ENCODE results near the gene FABP3.
A peak's percentile ranks its signal among the peaks of the same experiment; 100 is the strongest.

Gene FABP3

GRCh38 chr1:31373056-31373896 lies at the start of gene FABP3:
Gene FABP3 (minus strand): TSS chr1:31373076. CDS start chr1:31373014, 62 bp downstream.
- DNase-seq: peak; percentile 8
- Mint-ChIP-seq H3K4me1 (peaks cover 22 to 30% of the 10 kb centered on the region in 2 donors), H3K27me3 (peaks cover 8 to 23% of the 10 kb centered on the region in 2 donors)

GRCh38 chr1:31421371-31422040 lies 48.6 kb upstream of the FABP3 start:
- no peak overlapping the region for H3K27ac Mint-ChIP-seq
- H3K36me3 Mint-ChIP-seq: no peaks in the 10 kb centered on the region
- peaks cover 7 to 8% of the 10 kb centered on the region in 2 donors for H3K27me3 Mint-ChIP-seq
- no peak for DNase-seq
- no peak for ATAC-seq (replicated peaks)
- peaks cover 26 to 37% of the 10 kb centered on the region in 2 donors for H3K4me1 Mint-ChIP-seq
- no peak overlapping the region for H3K4me3 Mint-ChIP-seq
- no peaks in the 10 kb centered on the region for H3K9me3 Mint-ChIP-seq

More at GRCh38 chr1:31373056-31373896, at the start of gene FABP3:
- peak; percentile 72 to 78 for ATAC-seq (replicated peaks)
- peak within 1 kb of the TSS; percentile 87 to 89 for H3K4me3 Mint-ChIP-seq
- peaks cover 9 to 14% of the 10 kb centered on the region in 2 donors for H3K36me3 Mint-ChIP-seq
- H3K27ac Mint-ChIP-seq: peak within 1 kb of the TSS; percentile 86
- no peaks in the 10 kb centered on the region for H3K9me3 Mint-ChIP-seq

DNA sequence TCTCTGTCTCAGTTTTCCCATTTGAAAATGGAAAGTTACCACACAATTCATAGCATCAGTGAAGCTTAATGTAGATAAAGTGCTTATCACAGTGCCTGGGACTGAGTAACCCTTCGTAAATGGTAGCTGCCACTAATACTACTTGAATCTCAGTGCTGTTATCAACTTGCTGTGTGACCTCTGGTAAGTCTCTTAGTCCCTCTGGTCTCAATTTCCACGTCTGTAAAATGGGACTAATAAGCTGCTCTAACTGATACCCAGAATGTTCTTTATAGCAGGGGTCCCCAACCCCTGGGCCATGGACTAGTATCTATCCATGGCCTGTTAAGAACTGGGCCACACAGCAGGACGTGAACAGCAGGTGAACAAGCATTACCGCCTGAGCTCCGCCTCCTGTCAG lies 47.8 kb upstream of the FABP3 start:
- Mint-ChIP-seq H3K36me3 (no peaks in the 10 kb centered on the region), H3K4me3 (no peak overlapping the region), H3K4me1 (peaks cover 25 to 35% of the 10 kb centered on the region in 2 donors), H3K27ac (no peak overlapping the region), H3K9me3 (no peaks in the 10 kb centered on the region), H3K27me3 (peaks cover 9 to 15% of the 10 kb centered on the region in 2 donors)
- ATAC-seq (replicated peaks) (no peak), DNase-seq (no peak)

- Mint-ChIP-seq H3K4me1 (peaks cover 19 to 20% of the 10 kb centered on the region in 2 donors), H3K4me3 (no peak overlapping the region), H3K27me3 (peaks cover 27 to 33% of the 10 kb centered on the region in 2 donors), H3K27ac (no peak overlapping the region), H3K36me3 (no peaks in the 10 kb centered on the region), H3K9me3 (no peaks in the 10 kb centered on the region)
- ATAC-seq (replicated peaks): no peak
- no peak for DNase-seq
Observed at GRCh38 chr1:31418626-31419323, 45.9 kb upstream of the FABP3 start.

- no peaks in the 10 kb centered on the region for H3K36me3 Mint-ChIP-seq
- DNase-seq (no peak), ATAC-seq (replicated peaks) (no peak)
- peaks cover 35 to 43% of the 10 kb centered on the region in 2 donors for H3K27me3 Mint-ChIP-seq
- no peak overlapping the region for H3K27ac Mint-ChIP-seq
- no peaks in the 10 kb centered on the region for H3K9me3 Mint-ChIP-seq
- H3K4me1 Mint-ChIP-seq: peaks cover 9 to 12% of the 10 kb centered on the region in 2 donors
- no peak overlapping the region for H3K4me3 Mint-ChIP-seq
Observed at GRCh38 chr1:31417148-31417547, 44.3 kb upstream of the FABP3 start.

- no peak overlapping the region for H3K27ac Mint-ChIP-seq
- no peaks in the 10 kb centered on the region for H3K9me3 Mint-ChIP-seq
- no peak overlapping the region for H3K4me3 Mint-ChIP-seq
- peaks cover 12 to 14% of the 10 kb centered on the region in 2 donors for H3K4me1 Mint-ChIP-seq
- ATAC-seq (replicated peaks): no peak
- H3K36me3 Mint-ChIP-seq: no peaks in the 10 kb centered on the region
- no peak for DNase-seq
- peaks cover 41 to 52% of the 10 kb centered on the region in 2 donors for H3K27me3 Mint-ChIP-seq
Observed at GRCh38 chr1:31416101-31416736, 43.3 kb upstream of the FABP3 start.

DNA sequence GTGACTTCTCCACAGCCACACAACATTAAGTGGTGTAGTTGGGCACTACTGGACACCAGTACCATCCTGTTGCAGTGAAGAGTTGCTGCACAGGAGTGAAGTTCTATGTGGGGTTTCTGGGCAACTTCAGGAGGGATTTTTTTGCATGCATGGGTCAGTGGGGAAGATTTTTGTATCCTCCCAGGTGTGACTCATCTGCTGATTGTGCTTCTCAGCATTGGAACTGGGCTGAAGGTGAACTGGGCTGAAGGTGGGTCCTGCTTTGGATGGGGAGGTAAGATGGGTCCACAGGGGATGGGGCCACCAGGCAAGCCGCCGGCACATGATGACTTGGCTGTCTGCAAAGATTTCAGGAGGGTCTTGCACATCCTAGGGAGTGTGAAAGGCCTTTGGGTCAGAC lies 42.8 kb upstream of the FABP3 start:
- Mint-ChIP-seq H3K4me1 (peaks cover 12 to 14% of the 10 kb centered on the region in 2 donors), H3K27ac (no peak overlapping the region), H3K9me3 (no peaks in the 10 kb centered on the region), H3K27me3 (peaks cover 47 to 58% of the 10 kb centered on the region in 2 donors), H3K36me3 (no peaks in the 10 kb centered on the region), H3K4me3 (no peak overlapping the region)
- no peak for ATAC-seq (replicated peaks)
- DNase-seq: no peak

DNA sequence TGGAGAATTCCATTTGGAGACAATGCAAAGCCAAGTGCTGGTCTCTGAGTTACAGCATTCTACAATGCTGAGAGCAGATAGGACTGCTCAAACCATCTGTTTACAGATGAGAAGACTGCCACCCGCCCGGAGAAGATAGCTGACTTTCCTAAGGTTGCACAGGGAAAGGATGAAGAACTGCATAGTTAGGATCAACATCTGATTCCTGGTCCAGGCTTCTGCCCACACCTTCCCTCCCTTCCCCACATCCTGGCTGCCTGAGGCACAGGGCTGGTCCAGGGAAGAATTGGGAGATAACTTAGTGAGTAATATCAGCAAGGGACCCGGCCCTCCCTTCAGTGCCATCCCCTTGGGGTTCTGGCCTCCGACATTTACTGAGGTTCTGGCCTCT lies 42.1 kb upstream of the FABP3 start:
- no peak for DNase-seq
- Mint-ChIP-seq H3K4me1 (peaks cover 12 to 14% of the 10 kb centered on the region in 2 donors), H3K36me3 (no peaks in the 10 kb centered on the region), H3K4me3 (no peak overlapping the region), H3K9me3 (no peaks in the 10 kb centered on the region), H3K27ac (no peak overlapping the region), H3K27me3 (peaks cover 50 to 62% of the 10 kb centered on the region in 2 donors)
- ATAC-seq (replicated peaks): no peak

- Mint-ChIP-seq H3K27ac (no peak overlapping the region), H3K4me3 (peak overlapping the region; percentile 84 to 89), H3K36me3 (no peaks in the 10 kb centered on the region), H3K27me3 (peaks cover 61 to 76% of the 10 kb centered on the region in 2 donors), H3K9me3 (no peaks in the 10 kb centered on the region), H3K4me1 (peaks cover 12 to 14% of the 10 kb centered on the region in 2 donors)
- ATAC-seq (replicated peaks) (peak; percentile 55 to 61), DNase-seq (no peak)
Observed at GRCh38 chr1:31413405-31414001, 40.6 kb upstream of the FABP3 start.

GRCh38 chr1:31412732-31413404 lies 40.0 kb upstream of the FABP3 start, which contains the start of gene SERINC2:
Gene SERINC2 (plus strand): TSS chr1:31413213. CDS start chr1:31413266, 53 bp downstream.
- DNase-seq (no peak), ATAC-seq (replicated peaks) (peak; percentile 66 to 68)
- no peaks in the 10 kb centered on the region for H3K9me3 Mint-ChIP-seq
- peaks cover 65 to 81% of the 10 kb centered on the region in 2 donors for H3K27me3 Mint-ChIP-seq
- peaks cover 12 to 14% of the 10 kb centered on the region in 2 donors for H3K4me1 Mint-ChIP-seq
- peak within 1 kb of the TSS; percentile 84 to 89 for H3K4me3 Mint-ChIP-seq
- H3K36me3 Mint-ChIP-seq: no peaks in the 10 kb centered on the region
- H3K27ac Mint-ChIP-seq: peak within 1 kb of the TSS; percentile 10

DNA sequence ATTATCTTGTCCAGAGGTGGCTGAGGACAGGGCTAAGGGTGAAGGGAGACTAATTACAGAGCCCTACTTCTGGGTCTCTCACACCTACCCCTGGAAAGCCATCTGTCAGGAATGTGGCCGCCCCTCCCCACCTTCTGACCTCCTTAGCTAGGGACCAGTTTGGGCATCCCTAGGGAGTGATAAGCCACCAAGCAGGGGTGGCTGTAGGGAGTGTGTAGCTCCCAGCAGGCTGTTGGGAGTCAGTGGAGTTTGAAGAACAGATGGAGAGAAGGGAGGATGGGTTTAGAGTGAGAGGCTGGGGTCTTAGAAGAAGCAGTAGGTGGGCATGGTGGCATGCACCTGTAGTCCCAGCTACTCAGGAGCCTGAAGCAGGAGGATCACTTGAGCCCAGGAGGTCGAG lies 39.3 kb upstream of the FABP3 start:
- Mint-ChIP-seq H3K27me3 (peaks cover 60 to 78% of the 10 kb centered on the region in 2 donors), H3K4me3 (peak overlapping the region; percentile 69 to 79), H3K36me3 (no peaks in the 10 kb centered on the region), H3K9me3 (no peaks in the 10 kb centered on the region), H3K4me1 (peaks cover 12 to 14% of the 10 kb centered on the region in 2 donors), H3K27ac (no peak overlapping the region)
- no peak for DNase-seq
- no peak for ATAC-seq (replicated peaks)

- Mint-ChIP-seq H3K4me1 (peaks cover 12 to 14% of the 10 kb centered on the region in 2 donors), H3K27me3 (peaks cover 57 to 68% of the 10 kb centered on the region in 2 donors), H3K9me3 (no peaks in the 10 kb centered on the region), H3K36me3 (no peaks in the 10 kb centered on the region), H3K4me3 (no peak overlapping the region), H3K27ac (no peak overlapping the region)
- no peak for ATAC-seq (replicated peaks)
- no peak for DNase-seq
Observed at GRCh38 chr1:31410871-31411270, 38.0 kb upstream of the FABP3 start.

Data from stimulated activated naive B cell treated with anti-CD40 and anti-IgM and Interleukin-4, amounts not matched to agents 10 μg/mL and 1 μg/mL and 100 μg/mL, for 72 hours (primary cell).